ENCODE measurements around the gene CSDE1.

GRCh38 chr1:114753143-114753542, 4.6 kb downstream of the CSDE1 start:
- TF ChIP-seq, protein P1, sequence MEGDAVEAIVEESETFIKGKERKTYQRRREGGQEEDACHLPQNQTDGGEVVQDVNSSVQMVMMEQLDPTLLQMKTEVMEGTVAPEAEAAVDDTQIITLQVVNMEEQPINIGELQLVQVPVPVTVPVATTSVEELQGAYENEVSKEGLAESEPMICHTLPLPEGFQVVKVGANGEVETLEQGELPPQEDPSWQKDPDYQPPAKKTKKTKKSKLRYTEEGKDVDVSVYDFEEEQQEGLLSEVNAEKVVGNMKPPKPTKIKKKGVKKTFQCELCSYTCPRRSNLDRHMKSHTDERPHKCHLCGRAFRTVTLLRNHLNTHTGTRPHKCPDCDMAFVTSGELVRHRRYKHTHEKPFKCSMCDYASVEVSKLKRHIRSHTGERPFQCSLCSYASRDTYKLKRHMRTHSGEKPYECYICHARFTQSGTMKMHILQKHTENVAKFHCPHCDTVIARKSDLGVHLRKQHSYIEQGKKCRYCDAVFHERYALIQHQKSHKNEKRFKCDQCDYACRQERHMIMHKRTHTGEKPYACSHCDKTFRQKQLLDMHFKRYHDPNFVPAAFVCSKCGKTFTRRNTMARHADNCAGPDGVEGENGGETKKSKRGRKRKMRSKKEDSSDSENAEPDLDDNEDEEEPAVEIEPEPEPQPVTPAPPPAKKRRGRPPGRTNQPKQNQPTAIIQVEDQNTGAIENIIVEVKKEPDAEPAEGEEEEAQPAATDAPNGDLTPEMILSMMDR (IDR thresholded peaks at IDR 0.05 in 4 of 5, conservative IDR thresholded peaks at IDR 0.05 in 1 of 5), result no peak
- TF ChIP-seq POLR2A (IDR thresholded peaks at IDR 0.05), result no peak

Measured in gastrocnemius medialis (tissue), 4 donors.